HG03520 (cell line): ENCODE data around the gene CNEP1R1.

Experiments used
- ATAC-seq: cut with Tn5 transposase; IDR thresholded peaks from one replicate; pipeline ENCODE4 v1.9.1; 2021; ENCODE audit warnings: mild to moderate bottlenecking, moderate library complexity; ENCODE audit not compliant: unreplicated experiment

CNEP1R1 gene

DNA sequence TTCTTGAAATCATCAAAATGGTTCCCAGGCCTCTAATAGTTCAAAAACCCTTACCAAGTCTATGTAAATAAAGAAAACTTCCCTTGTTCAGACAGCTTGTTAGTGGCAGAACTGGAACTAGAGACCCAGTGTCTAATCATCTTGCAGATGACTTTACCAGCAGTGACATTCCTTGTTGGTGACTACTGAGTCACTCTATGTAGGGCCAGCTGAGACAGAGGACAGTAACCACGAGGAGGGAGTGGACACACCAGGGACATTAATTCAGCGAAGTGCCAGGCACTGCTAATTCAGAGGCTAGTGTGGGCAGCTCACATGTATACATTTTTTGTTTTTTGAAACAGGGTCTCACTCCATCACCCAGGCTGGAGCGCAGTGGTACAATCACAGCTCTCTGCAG, 34.6 kb downstream of the CNEP1R1 start:
- no peak for ATAC-seq

DNA sequence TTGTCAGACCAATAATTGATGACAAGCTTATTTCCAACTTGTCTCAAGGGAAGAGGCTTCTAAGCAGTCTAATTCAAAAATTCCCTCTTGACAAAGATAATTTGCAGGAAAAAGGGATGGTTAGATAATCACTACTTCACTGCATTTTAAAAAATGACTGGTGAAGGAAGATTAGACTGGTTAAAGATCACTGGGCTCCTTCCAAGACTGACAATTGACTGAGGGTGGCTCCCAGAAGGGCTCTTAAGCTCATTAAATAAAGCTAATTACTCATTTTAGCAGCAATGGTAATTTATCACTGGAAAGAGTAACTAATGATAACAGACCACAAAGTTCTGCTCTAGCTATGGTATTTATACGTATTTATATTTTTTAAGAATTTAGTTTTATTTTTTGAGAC, 36.3 kb downstream of the CNEP1R1 start:
- ATAC-seq = no peak

DNA sequence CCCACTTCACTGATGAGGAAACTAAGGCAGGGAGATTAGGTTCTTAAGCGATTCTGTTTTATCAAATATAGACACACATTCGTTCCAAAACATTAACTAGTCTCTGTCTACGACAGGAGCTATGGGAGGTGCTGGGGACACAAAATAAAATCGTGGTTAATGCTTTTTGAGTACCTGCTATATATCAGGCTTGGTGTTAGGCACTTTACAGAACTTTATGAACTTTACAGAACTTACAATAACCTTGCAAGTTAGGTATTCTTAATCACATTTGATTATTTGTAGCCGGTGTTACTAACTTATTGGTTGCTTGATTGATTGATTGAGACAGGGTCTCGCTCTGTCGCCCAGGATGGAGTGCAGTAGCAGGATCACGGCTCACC, 40.2 kb downstream of the CNEP1R1 start:
- ATAC-seq = no peak

DNA sequence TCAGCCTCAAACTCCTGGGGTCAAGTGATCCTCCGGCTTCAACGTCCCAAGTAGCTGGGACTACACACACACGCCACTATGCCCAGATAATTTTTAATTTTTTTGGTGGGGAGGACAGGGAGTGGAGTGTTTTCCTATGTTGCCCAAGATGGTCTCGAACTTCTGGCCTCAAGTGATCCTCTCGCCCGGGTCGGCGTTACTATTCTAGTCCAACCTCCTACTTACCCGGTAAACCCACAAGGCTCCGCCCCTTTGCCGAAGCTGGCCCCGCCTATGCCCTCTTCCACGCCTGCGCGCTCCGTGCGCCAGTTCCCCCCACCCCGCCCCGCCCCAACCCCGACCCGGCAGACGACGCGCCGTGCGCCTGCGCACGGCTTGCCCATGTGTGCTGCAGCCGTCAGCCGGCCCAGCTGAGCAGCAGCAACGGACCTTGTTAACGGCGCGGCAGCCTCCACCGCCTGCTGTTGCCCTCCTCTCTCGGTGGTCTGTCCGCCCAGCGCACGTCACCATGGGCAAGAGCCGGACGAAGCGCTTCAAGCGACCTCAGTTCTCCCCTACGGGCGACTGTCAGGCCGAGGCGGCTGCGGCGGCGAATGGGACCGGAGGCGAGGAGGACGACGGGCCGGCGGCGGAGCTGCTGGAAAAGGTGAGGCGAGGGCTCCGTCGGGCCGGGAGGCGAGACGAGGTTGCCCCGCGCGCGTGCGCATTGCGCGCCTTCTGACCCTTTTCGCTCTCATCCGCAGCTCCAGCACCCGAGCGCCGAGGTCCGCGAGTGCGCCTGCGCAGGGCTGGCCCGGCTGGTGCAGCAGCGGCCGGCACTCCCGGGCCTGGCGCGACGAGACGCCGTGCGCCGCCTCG, 40.8 kb downstream of the CNEP1R1 start, which contains the start of gene HEATR3:
Gene HEATR3 (plus strand): TSS at position 347 of the 858 bp plus-strand sequence. CDS start 162 bp downstream, at position 509.
- peak; percentile 74 for ATAC-seq

DNA sequence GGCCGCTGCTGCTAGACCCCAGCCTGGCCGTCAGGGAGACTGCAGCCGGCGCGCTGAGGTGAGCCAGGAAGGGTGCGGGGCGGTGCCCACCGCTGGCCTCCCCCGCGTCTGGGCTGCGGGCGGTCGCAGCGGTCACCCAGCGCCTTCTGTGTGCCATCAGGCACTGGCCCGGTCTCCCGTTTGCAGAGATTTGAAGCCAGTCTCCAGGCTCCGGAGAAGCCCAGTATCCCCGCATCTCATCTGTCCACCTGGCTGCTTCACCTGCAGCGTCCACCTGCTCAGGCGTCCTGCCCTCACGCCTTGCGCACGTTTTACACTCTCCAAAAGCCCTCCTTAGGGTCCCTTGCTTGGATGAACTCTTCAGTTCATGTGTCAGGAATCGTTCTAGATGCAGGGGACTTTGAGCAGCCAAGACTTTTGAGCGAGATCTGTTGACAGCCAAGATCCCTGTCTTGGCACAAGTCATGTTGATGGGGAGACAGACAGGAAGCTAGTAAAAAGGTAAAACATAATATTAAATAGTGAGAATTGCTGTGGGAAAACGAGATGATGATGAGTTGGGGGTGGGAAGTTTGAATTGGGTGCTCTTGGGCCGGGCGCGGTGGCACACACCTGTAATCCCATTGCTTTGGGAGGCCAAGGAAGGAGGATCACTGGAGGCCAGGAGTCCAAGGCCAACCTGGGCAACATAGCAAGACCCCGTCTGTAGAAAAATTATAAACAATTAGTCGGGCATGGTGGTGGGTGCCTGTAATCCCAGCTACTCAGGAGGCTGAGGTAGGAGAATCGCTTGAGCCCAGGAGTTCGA, 41.7 kb downstream of the CNEP1R1 start:
- no peak for ATAC-seq

DNA sequence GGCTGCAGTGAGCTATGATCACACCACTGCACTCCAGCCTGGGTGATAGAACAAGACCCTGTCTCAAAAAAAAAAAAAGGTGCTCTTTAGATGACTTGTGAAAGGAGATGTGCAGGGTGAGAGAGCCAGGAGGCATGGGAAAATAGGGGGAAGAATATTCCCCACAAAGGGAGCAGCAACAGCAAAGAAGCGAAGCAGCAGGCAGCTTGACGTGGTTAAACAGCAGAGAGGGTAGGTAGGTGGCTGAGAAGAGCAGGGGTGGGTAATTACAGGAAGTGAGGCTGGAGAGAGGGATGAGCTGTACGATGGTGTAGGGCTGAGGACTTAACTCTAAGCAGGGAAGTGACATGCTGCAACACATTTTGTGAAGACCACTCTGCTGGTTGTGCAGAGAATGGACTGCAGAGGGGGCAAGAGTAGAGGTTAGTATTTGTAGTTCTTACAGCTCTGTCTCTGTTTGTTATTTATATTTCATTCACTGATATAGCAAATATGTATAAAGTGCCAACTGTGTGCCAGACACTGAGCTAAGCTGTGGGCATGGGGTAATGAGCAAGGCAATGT, 42.3 kb downstream of the CNEP1R1 start:
- peak; percentile 34 for ATAC-seq

DNA sequence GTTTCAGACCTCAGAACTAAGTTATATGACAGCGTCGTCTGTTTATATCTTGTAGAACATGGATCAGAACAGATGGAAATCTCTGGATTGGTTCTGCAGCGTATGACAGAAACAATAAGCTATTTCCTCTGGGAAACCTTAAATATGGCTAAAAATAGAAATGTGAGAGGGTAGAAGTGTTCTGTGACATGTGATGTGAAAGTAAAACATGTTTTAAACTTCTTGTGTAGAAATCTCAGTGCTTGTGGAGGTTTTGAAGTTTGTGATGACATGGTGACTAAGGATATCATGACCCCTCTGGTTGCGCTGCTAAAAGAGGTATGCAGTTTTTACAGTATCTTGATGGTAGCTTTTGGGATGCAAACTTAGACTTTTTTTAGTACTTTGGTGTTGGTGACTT, 43.5 kb downstream of the CNEP1R1 start:
- ATAC-seq = no peak

DNA sequence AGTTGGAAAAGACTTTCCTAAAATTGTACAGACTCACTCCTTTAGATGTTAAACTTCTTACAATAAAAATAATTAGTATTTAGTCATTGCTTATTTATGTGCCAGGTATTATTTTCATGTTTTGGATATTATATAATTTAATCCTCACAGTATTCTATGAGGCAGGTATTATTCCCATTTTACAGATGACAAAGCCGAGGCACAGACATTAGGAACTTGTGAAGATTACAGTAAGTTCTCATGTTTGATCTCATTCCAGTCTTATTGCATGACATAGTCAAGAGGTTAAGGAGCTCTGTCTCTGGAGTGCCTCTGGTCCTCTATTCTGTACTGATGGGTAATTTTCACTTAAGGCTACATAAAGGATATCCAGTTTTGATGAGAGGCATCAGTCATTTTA, 44.0 kb downstream of the CNEP1R1 start:
- no peak for ATAC-seq

DNA sequence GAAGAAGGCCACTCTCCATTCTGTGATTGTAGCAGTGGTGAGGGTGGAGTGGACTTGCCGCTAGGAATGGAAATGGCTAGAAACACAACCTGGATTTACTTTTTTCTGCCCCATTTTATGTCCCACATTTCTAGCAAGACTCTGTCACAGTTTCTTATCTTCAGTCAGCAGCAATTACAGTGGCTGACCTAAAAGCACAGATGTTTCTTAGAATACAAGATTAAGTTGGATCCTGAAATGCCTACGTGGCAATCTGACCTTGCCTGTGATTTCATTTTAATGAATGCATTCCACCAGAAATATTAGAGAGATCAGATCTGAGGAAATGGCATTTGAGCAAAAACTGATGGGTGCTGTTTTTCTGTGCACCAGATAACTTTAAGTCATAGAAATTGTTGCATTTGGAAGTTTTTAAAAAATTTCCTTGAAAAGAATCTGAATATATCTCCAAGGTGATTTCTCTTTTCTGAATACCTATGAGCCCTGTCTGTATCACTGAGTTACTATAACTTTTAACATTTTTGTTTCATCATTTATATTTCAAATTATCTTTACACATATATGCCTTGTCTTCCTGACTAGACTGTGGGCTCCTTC, 46.1 kb downstream of the CNEP1R1 start:
- no peak for ATAC-seq

DNA sequence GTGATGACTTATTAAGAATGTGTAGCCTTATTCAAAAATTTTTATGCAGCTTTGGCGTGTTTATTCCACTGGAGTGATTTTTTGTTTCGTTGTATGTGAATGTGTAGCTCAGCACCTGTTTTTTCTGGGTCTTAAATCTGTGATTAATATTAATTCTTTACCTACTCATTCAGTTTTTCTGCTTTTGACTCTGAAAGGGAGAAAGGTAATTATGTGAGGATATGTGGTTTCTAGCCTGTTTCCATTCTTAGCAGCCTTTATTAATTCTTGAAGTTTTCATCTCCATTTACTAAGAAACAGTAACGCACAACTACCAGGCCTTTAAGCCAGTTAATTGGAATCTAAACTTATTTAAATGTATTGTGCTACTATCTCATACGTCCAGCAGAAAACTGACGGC, 47.7 kb downstream of the CNEP1R1 start:
- ATAC-seq = no peak

DNA sequence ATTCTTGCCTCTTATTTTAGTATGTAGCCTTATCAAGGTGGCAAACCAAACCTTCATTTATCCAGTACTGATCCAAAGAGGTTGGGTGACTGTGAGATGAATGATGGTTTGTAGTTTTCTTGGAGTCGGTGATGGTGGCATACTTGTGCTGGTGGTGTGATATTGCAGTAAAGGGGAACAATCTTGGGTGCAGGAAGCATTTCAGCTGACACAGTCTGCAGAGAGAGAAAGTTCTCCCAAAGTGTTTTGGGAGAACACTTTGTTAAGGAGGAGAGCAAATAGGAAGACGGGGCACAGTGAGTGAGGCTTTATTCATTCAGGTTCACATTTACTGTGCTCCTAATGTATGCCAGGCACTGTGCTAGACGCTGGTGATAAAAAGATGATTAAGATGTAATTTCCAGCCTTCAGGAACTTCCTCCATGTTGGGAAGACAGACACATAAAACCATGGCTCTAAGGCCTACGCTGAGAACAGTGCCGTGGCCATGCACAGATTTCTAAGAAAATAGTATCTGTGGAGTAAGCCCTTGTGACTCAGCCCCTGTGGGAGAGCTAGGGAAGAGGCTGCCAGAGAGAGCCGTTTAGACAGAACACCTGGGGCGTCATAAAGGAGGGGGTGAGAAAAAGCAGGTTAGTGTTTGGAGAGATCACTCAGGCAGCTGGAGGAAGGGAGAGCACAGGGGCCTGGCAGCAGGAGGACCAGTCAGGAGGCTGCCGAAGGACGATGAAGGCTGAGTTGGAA, 54.5 kb downstream of the CNEP1R1 start:
- ATAC-seq = no peak

DNA sequence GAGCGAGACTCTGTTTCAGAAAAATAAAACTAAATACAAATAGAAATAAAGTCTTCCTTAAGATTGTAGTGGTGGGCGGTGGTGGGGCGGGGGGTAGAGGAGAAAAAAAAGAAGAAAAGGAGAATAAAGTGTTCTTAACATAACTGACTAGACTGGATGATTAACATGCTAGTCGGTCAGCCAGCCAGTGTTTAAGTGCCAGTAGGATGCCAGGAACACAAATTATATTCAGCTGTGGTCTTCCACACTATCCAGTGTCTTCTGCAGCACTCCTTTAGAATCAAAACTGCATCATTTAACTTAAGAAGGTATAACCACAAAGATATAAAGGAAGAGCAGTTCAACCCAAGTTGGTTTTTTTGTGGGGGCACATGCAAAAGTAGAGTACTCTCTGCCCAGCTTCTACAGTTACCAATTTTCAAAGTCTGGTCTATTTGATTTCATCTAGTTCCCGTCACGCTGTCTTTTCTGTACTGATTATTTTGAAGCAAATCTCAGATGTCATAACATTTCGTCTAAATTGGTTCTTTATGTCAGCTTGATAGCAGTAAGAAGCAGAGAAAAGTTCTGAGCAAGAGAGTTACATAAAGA, 56.5 kb downstream of the CNEP1R1 start:
- no peak for ATAC-seq

DNA sequence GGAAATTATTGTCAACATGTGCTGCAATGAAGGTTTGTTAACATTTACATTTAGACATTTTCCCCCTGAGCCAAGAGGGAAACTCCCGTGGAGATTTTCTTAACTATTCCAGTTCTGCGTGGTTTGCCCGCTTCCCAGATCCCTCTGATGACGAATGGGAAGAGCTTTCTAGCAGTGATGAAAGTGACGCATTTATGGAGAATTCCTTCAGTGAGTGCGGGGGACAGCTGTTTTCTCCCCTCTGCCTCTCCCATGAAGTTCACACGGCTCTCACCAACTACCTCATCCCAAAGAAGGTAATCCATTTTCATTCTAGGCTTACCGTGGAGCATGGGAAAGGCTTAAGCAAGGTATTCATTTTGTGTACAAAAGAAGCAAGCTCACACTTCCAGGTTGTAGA, 59.0 kb downstream of the CNEP1R1 start:
- no peak for ATAC-seq

DNA sequence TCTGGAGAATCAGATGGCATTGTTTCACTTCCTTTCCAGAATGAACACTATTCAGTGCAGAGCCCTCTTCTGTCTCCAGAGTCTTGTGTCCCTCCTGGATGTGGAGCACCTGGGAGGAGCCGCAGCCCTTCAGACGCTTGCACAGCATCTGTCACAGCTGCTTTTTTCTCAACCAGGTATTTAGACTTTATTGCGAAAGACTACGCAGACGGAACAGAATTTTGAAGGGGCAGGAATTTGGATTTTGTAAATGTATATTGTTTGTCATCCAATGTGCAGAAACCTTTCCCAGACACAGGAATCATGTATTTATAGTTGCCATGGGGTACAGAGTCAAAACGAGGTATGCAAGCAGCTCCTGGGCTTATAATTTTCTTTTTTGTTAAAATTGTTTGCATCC, 61.2 kb downstream of the CNEP1R1 start:
- no peak for ATAC-seq
